ENCODE results near the gene THOP1.

THOP1 gene

GRCh38 chr19:2850256-2850925, 65.1 kb downstream of the THOP1 start:
- DNase-seq (ENCODE audit: low read depth in 3 of 3, low spot score in 1 of 3), result no peak

DNA sequence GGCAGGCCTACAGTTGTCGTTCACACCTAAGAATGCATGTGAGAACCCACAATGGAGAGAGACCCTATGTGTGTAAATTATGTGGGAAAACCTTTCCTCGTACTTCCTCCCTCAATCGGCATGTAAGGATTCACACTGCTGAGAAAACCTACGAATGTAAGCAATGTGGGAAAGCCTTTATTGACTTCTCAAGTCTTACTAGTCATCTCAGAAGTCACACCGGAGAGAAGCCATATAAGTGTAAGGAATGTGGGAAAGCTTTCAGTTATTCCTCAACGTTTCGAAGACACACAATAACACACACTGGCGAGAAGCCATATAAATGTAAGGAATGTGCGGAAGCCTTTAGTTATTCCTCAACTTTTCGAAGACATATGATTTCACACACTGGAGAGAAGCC, 67.3 kb downstream of the THOP1 start:
- DNase-seq (ENCODE audit: low read depth in 3 of 3, low spot score in 1 of 3), result no peak

DNA sequence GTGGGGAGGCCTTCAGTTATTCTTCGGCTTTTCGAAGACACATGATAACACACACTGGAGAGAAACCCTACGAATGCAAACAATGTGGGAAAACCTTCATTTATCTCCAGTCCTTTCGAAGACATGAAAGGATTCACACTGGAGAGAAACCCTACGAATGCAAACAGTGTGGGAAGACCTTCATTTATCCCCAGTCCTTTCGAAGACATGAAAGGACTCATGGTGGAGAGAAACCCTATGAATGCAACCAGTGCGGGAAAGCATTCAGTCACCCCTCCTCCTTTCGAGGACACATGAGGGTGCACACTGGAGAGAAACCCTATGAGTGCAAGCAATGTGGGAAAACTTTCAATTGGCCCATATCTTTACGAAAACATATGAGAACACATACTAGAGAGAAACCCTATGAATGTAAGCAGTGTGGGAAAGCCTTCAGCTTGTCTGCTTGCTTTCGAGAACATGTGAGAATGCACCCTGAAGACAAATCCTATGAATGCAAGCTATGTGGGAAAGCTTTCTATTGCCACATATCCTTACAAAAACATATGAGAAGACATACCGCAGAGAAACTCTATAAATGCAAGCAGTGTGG, 67.8 kb downstream of the THOP1 start:
- DNase-seq (ENCODE audit: low read depth in 3 of 3, low spot score in 1 of 3), result no peak

DNA sequence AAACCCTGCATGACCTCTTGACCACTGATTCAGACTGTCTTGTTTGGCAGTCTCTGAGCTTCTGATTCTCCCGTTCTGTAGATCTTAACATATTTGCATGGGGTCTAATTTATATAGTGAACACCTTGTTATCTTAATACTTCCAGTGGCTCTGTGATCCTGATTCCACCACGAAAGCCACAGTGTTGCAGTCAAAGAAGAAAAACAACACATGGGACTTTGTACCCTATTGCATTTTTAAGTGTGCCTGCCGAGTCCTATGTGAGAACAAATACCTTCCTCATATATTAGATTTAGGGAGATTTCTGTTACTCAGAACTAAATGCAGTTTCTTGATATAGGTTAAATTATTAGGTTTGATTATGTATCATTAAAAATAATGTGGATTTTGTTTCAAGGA, 69.5 kb downstream of the THOP1 start:
- DNase-seq (ENCODE audit: low read depth in 3 of 3, low spot score in 1 of 3), result no peak

GRCh38 chr19:2856457-2857050, 71.3 kb downstream of the THOP1 start:
- DNase-seq (ENCODE audit: low read depth in 3 of 3, low spot score in 1 of 3), result no peak

- no peak for DNase-seq (ENCODE audit: low read depth in 3 of 3, low spot score in 1 of 3)
Measured at GRCh38 chr19:2858864-2859263, 73.6 kb downstream of the THOP1 start.

GRCh38 chr19:2863816-2864215, 78.5 kb downstream of the THOP1 start:
- no peak for DNase-seq (ENCODE audit: low read depth in 3 of 3, low spot score in 1 of 3)
